GM12878 (cell line): ENCODE data around the gene PSMG3. TPM values are rescaled to one million over a fixed set of nuclear protein-coding genes. Genes with fewer than 3 reads are reported as not detected.

ENCODE experiments used
- ATAC-seq: fragments of 200-7000 bp; cut with Tn5 transposase; 3 replicates; pipeline ENCODE4 v1.9.1; 2020; ENCODE audit warnings: mild to moderate bottlenecking, moderate library complexity
- BruUV-seq: library from RNA; stranded (reverse); fragments of 400-500 nt; replicated peaks from 2 replicates; lab custom pipeline; 2021; lab: Mats Ljungman, UMichigan
- CTCF ChIA-PET: fragments of 300-600 bp; sonication (Branson Sonifier 250); formaldehyde crosslinking; extraction: SDS; loops from one replicate; lab custom pipeline; 2021; ENCODE audit warnings: inconsistent platforms; lab: Yijun Ruan, JAX
- POLR2A ChIA-PET: fragments of 350-600 bp; formaldehyde crosslinking; extraction: SDS; loops from one replicate; lab custom pipeline; 2021; ENCODE audit warnings: inconsistent platforms; lab: Charles Lee
- RAD21 ChIA-PET: fragments of 300-600 bp; sonication (Branson Sonifier 250); formaldehyde crosslinking; loops from one replicate; lab custom pipeline; 2023; ENCODE audit warnings: antibody characterized with exemption; ENCODE audit not compliant: unreplicated experiment; lab: Charles Lee
- SMC1A ChIA-PET: fragments of 300-600 bp; sonication (Branson Sonifier 250); formaldehyde crosslinking; loops from one replicate; lab custom pipeline; 2023; ENCODE audit not compliant: unreplicated experiment, uncharacterized antibody; lab: Charles Lee
- DNase-seq: peaks from one replicate; pipeline ENCODE4 v3.0.0-alpha.2; 2011; ENCODE audit warnings: low read depth, low spot score
- FAIRE-seq: peaks from 3 replicates; lab custom pipeline; 2011; peaks lifted over from hg19 to GRCh38; lab: Jason Lieb, UNC
- H2AFZ ChIP-seq: 2 replicates; pipeline ENCODE4 v1.6.0; 2011; ENCODE audit warnings: low read depth, low read length, control low read depth; ENCODE audit not compliant: control insufficient read depth
- H3K27ac ChIP-seq: 2 replicates; pipeline ENCODE4 v1.5.1; 2011; ENCODE audit warnings: control low read depth; ENCODE audit not compliant: control insufficient read depth, insufficient read depth
- H3K27me3 ChIP-seq, 2 experiments: replicated peaks in 1 of 2; 2 replicates each; pipeline versions ENCODE4 v1.6.0 to v1.6.1; 2011; ENCODE audit warnings: low read length in 1 of 2; ENCODE audit not compliant: control insufficient read depth in 2 of 2, insufficient read depth in 2 of 2
- H3K36me3 ChIP-seq, 2 experiments: 2 replicates each; pipeline ENCODE4 v1.5.1; 2011; ENCODE audit warnings: low read length in 1 of 2; ENCODE audit not compliant: control insufficient read depth in 2 of 2, insufficient read depth in 2 of 2
- H3K4me1 ChIP-seq: 2 replicates; pipeline ENCODE4 v1.6.1; 2011; ENCODE audit warnings: mild to moderate bottlenecking, low read length, moderate library complexity, mixed read lengths; ENCODE audit not compliant: control insufficient read depth, insufficient read depth
- H3K4me2 ChIP-seq: 2 replicates; pipeline ENCODE4 v1.6.0; 2011; ENCODE audit warnings: control low read depth; ENCODE audit not compliant: control insufficient read depth, insufficient read depth
- H3K4me3 ChIP-seq: fragments of 200-600 bp; sonication (generic); 2 replicates; pipeline ENCODE4 v1.5.1; 2016
- H3K79me2 ChIP-seq: 2 replicates; pipeline ENCODE4 v1.6.0; 2011; ENCODE audit warnings: low read length; ENCODE audit not compliant: control insufficient read depth, insufficient read depth
- H3K9ac ChIP-seq: 2 replicates; pipeline ENCODE4 v1.8.0; 2011; ENCODE audit warnings: low read length, control low read depth, mixed read lengths; ENCODE audit not compliant: control insufficient read depth, insufficient read depth
- H3K9me3 ChIP-seq: replicated peaks from 3 replicates; pipeline ENCODE4 v1.5.1; 2011; ENCODE audit warnings: mild to moderate bottlenecking, low read length; ENCODE audit not compliant: control insufficient read depth, insufficient read depth
- H4K20me1 ChIP-seq: 2 replicates; pipeline ENCODE4 v1.6.0; 2011; ENCODE audit not compliant: control insufficient read depth, insufficient read depth
- ATF7 ChIP-seq: fragments of 450-650 bp; IDR thresholded peaks from 2 replicates; pipeline ENCODE4 v1.6.1; 2016; ENCODE audit warnings: low read depth, mild to moderate bottlenecking
- BACH1 ChIP-seq: fragments of 450-650 bp; IDR thresholded peaks from 2 replicates; pipeline ENCODE4 v1.6.1; 2017; ENCODE audit warnings: mild to moderate bottlenecking, borderline replicate concordance
- BCLAF1 ChIP-seq: fragments of 450-650 bp; IDR thresholded peaks from 2 replicates; pipeline ENCODE4 v1.6.1; 2017; ENCODE audit warnings: antibody characterized with exemption, mild to moderate bottlenecking, moderate library complexity
- DPF2 ChIP-seq: fragments of 450-650 bp; IDR thresholded peaks from 2 replicates; pipeline ENCODE4 v1.6.1; 2017; ENCODE audit warnings: mild to moderate bottlenecking
- GATAD2B ChIP-seq: fragments of 450-650 bp; conservative IDR thresholded peaks from 2 replicates; pipeline ENCODE4 v1.6.1; 2017; ENCODE audit warnings: low read depth, mild to moderate bottlenecking, moderate library complexity
- JUNB ChIP-seq: IDR thresholded peaks from 2 replicates; pipeline ENCODE4 v1.6.1; 2016; ENCODE audit warnings: antibody characterized with exemption, mild to moderate bottlenecking
- LARP7 ChIP-seq: fragments of 450-650 bp; IDR thresholded peaks from 2 replicates; pipeline ENCODE4 v1.6.1; 2017; ENCODE audit warnings: mild to moderate bottlenecking
- PBX3 ChIP-seq: IDR thresholded peaks from 2 replicates; pipeline ENCODE4 v1.6.1; 2011; ENCODE audit warnings: mild to moderate bottlenecking, low read depth, low read length, moderate library complexity; ENCODE audit not compliant: insufficient replicate concordance
- PML ChIP-seq: IDR thresholded peaks from 2 replicates; pipeline ENCODE4 v1.6.1; 2012; ENCODE audit warnings: low read length, inconsistent platforms
- POU2F2 ChIP-seq: IDR thresholded peaks from 3 replicates; pipeline ENCODE4 v1.6.1; 2011; ENCODE audit warnings: low read depth, mild to moderate bottlenecking, low read length, borderline replicate concordance
- RAD51 ChIP-seq: fragments of 450-650 bp; IDR thresholded peaks from 2 replicates; pipeline ENCODE4 v1.6.1; 2016; ENCODE audit warnings: moderate library complexity, mild to moderate bottlenecking, inconsistent platforms
- RFX5 ChIP-seq: IDR thresholded peaks from 2 replicates; pipeline ENCODE4 v1.6.1; 2011; ENCODE audit warnings: low read depth, low read length, improper control_type of control experiment
- SIN3A ChIP-seq: IDR thresholded peaks from 2 replicates; pipeline ENCODE4 v1.6.1; 2012; ENCODE audit warnings: low read depth, low read length, improper control_type of control experiment
- ZBTB11 ChIP-seq: fragments of 450-650 bp; formaldehyde crosslinking; IDR thresholded peaks from 2 replicates; pipeline ENCODE4 v1.5.0; 2022; ENCODE audit warnings: mild to moderate bottlenecking, missing genetic modification characterization
- WGBS: methylation state at CpG from one replicate; pipeline ENCODE4 v1.1.6; 2016; ENCODE audit warnings: low lambda C conversion rate; ENCODE audit not compliant: insufficient replicate concordance, insufficient coverage; ENCODE audit errors: missing lambda C conversion rate; 5-methylcytosine and 5-hydroxymethylcytosine counted together
- in situ Hi-C: fragments of 300-500 bp; cut with MboI; formaldehyde crosslinking; loops from 9 replicates; pipeline ENCODE4 v1.14.3; 2018; ENCODE audit warnings: mixed read lengths
- intact Hi-C: fragments of 100-400 bp; cut with micrococcal nuclease; formaldehyde crosslinking; loops from one replicate; pipeline ENCODE4 v1.14.2; 2022; ENCODE audit not compliant: unreplicated experiment
- polyA plus RNA-seq, 11 experiments: library from polyadenylated mRNA; depleted of rRNA in 4 of 11; unstranded in 6 of 11; stranded (reverse) in 5 of 11; fragments of >200 nt; fragmentation: Nextera tagmentation in 4 of 11; fragmentation: Illumina TruSeq in 1 of 11; extraction: Ambion mirVana in 4 of 11; extraction: Trizol in 1 of 11; gene quantifications; 1 replicate in 1 of 11; 2 replicates in 10 of 11; pipeline versions ENCODE4 v1.2.1 to v1.2.3, GENCODE V29; 2011 to 2016; ENCODE audit warnings: inconsistent platforms in 2 of 11, missing spikeins in 2 of 11, low read depth in 1 of 11
- total RNA-seq, 4 experiments: library from RNA; depleted of rRNA in 3 of 4; stranded (reverse); fragments of >200 nt in 3 of 4; fragmentation: Illumina TruSeq in 1 of 4; extraction: Trizol in 1 of 4; gene quantifications; 2 replicates each; pipeline versions ENCODE4 v1.2.1 to v1.2.3, GENCODE V29; 2013 to 2021

The PSMG3 gene
- total and polyA plus RNA-seq, 10 of the 15 experiments (the other 5 are each of a cell fraction or from before 2014, with no cell fraction given): 23.9 to 115 (median 60.6) TPM

DNA sequence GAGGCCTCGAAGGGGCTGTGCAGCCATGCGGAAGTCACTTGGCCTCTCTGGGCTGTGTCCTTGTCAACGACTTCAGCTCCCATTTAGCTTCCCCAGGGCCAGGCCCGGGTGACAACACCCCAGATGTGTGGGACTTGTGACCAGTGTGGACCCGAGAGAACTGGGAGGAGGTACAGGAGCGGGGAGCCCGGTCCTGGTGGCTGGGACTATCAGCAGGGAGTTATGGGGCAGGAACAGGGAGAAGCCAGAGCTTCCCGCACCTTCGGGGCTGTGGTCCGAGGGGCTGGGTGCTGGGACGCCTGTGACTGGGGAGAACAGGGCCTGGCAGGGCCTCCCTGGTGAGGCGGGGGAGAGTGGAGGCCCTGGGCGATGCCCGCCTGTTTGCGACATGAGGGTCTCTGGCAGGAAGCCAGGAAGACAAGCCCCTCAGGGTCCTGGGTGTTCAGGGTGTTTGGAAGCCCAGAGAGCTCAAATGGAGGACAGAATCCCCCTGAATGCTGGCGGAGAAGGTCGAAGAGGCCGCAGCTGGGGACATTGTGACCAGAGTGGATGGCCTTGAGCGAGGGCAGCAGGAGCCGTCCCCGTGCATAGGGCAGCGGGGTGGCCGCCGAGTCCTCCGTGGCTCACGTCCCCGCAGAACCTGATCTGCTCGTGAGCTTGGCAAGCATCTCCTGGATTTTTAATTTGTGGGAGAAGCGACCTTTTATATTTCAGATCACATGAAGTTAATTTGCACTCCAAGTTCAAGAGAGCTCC is 30.0 kb upstream of the PSMG3 start (continued):
- TF ChIP-seq ZBTB11 (no peak), JUNB (no peak)

DNA sequence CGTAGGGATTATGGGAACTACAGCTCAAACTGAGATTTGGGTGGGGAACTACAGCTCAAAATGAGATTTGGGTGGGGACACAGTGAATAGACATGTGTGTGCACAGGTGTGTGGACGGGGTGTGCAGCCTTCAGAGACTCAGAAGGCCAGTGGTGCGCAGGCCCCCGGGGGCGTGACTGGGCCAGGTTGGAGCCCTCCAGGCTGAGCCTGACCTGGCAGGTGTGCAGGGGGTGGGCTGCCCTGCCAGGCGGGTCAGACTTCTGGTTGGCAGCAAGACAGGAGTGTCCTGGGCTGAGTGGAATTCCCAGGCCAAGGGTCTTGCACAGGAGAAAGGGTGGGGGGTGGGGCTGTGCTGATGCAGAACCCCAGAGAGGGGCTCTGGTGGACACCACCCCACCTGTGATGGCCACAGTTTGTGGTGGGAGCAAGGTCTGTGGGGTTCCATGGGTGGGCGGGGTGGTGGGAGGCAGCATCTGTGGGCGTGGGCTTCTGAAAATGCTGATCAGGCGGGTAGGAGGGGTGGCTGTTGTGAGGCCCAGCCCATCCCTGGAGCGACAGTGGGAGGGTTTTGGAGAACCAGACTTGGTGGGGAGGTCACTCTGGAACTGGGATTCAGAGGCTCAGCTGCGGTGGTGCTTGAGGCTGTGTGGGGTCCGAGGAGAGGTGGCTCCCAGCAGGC is 29.3 kb upstream of the PSMG3 start:
- no peaks in the 10 kb centered on the region; the same call in 2 of the 3 replicates for H3K9me3 ChIP-seq
- no peaks in the 10 kb centered on the region for H4K20me1 ChIP-seq
- no peaks in the 10 kb centered on the region for H3K79me2 ChIP-seq
- H3K4me3 ChIP-seq: no peak overlapping the region
- H3K27me3 ChIP-seq: no peaks in the 10 kb centered on the region
- intact Hi-C loops (no loop called here), in situ Hi-C loops (no loop called here)
- no peaks in the 10 kb centered on the region for H3K36me3 ChIP-seq
- no peaks in the 10 kb centered on the region for H3K4me1 ChIP-seq
- WGBS: 36% methylated on average over 12 of the region's 12 CpGs
- H3K27ac ChIP-seq: no peak overlapping the region
- FAIRE-seq (no peak), DNase-seq (no peak), ATAC-seq (no peak)
- ChIA-PET SMC1A (interaction anchor here (0.6 kb wide), 1 partner anchor 11 kb away, joined by 3 read pairs; no protein-coding TSS in a partner anchor), POLR2A (no interaction called here), RAD21 (no interaction called here), CTCF (no interaction called here)
- no peak overlapping the region for H3K4me2 ChIP-seq
- H3K9ac ChIP-seq: no peak overlapping the region
- BruUV-seq: no TSS peak
- H2AFZ ChIP-seq: no peak overlapping the region
- TF ChIP-seq PML (no peak), LARP7 (no peak), ATF7 (no peak), RFX5 (no peak), BACH1 (no peak), POU2F2 (no peak), DPF2 (no peak), GATAD2B (no peak), PBX3 (no peak), RAD51 (no peak), BCLAF1 (no peak), SIN3A (no peak)
